Inferior parietal cortex (tissue), 1 donor: Measurements from ENCODE around the gene FRMD8.
"Not testable (repeated sequence)": the region's sequence is repeated elsewhere in the genome, so short reads cannot be mapped to it uniquely, and the experiment has no call there.

Experiments used
- DNase-seq: peaks from one replicate; pipeline ENCODE4 v3.0.0-alpha.2; 2016; ENCODE audit errors: extremely low spot score

Gene FRMD8

DNA sequence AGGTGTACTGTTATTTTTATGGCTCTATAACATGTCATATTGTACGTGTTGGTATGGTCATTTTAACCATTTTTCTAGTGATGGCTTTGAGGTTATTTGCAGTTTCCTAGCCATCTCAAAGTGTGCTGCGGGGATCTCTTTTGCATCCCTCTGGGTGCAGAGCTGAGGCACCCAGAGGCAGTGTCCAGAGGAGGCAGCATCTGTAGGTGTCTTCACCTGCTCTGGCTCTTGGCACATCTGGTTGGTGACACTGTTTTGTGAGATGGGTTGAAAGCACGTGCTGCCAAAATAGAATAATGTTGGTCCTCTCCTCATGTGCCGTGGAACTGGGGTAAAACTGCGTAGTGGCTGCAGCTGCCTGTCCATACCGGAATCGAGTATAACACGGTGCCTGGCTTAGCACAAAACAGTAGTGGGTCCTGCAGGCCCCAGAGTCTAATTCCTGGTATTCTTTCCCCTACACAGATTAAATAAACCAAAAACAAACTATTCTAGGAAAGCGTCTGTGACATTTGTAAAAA lies 49.0 kb downstream of the FRMD8 start:
- no peak for DNase-seq

DNA sequence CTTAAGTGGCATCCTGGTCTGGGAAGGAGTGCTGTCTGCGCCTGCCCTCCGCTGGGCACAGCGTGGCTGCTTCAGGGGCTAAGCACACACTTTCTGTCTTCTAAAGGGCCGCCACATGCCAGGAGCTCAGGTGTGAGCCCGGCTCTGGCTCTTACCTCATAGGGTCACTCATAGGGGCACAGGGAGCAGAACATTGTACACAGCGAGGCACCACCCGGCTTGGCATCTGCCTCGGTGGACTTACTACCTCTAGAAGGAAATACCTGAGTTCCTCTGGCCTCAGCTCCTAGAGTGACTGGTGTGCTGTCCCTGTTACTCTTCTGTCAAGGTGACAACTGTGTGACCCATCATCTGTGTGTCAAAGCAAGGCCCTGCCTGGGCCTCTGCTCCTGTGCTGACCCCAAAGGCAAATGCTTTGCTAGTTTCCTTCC lies 49.6 kb downstream of the FRMD8 start:
- no peak for DNase-seq

DNA sequence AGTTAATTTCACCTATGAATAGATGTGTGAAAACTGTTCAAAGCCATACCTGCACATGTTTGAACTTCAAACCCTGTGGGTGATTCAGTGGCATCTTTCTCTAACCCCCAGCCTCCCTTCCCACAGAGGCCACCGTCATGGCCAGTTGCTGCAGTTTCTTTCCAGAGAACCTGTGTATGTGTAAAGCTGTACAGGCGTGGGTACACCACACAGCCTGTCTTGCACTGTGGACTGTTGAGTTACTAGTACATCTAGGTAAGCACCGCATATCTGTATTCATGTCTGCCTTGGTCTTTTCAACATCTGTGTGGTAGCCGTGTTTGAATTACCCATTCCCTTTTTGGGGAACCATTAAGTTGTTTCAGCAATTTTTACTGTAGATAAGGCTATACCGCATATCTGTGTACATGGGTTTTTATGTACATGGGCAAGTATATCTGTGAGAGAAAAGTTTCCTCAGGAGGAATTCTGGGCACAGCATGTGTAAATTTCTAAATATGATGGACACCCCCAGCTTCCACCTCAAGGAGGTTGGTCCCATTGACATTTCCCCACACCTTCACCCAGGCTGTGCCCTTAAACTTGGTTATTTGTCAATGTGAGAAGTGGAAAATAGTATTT lies 50.1 kb downstream of the FRMD8 start:
- no peak for DNase-seq

DNA sequence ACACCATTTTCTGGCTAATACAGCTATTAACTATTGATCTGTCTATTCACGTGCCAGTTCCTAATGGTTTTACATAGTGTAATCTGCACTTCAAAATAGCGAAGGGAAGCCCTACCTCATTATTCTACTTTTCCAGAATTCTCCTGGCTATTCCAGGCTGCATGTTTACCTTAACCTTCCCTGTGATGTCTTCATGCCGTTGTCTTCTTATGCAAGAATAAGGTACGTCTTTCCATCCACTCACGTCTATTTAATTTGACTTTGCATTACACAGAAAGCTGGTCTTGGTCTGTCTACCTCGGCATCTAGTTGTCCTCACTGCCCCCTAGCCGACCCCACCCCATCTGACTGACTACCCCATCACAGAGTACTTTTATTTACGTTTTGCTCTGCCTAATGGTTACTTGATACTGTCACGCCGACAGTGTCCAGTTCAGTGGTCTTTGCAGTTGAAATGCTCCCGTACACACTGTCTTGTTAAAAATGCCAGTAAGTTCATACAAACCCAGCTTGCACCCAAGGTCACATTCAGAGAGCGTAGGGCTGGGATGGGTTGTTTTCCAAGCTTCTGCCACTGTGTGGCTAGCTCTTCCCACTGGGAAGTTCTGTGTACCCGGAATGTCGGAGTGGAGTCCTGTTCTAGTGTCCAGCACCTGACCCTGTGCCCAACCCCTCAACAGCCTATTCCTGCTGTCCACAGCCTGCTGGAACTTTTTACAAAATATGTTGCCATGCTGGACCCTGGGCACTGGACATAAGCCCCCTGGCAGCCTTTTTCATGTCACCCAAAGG lies 51.2 kb downstream of the FRMD8 start:
- DNase-seq: no peak

DNA sequence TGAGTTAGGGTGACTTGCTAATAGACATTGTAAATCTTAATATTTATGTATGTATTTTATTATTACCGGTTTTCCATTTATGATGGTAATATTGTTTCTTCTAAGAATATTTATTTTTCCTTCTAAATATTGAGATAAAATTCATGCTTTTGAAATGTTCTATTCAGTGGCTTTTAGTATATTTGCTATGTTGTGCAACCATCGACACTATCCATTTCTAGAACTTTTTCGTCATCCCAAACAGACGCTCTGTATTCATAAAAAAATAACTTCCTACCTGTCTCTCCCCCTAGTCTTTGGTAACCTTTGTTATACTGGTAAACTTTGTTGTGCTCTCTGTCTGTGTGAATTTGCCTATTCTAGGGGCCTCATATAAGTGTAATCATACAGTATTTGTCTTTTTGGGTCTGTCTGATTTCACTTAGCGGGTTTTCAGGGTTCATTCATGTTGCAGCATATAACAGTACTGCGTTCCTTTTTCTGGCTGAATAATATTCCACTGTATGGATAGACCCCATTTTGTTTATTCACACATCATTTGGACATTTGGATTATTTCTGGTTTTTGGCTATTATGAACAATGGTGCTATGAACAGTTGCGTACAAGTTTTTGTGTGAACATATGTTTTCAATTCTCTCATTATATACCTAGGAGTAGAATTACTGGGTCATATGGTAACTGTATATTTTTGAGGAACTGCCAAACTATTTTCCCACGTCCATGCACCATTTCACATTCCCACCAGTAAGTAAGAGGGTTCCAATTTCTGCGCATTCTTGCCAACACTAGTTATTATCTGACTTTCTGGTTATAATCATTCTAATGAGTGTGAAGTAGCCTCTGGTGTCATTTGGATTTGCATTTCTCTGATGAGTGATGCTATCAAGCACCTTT lies 52.1 kb downstream of the FRMD8 start:
- no peak for DNase-seq

DNA sequence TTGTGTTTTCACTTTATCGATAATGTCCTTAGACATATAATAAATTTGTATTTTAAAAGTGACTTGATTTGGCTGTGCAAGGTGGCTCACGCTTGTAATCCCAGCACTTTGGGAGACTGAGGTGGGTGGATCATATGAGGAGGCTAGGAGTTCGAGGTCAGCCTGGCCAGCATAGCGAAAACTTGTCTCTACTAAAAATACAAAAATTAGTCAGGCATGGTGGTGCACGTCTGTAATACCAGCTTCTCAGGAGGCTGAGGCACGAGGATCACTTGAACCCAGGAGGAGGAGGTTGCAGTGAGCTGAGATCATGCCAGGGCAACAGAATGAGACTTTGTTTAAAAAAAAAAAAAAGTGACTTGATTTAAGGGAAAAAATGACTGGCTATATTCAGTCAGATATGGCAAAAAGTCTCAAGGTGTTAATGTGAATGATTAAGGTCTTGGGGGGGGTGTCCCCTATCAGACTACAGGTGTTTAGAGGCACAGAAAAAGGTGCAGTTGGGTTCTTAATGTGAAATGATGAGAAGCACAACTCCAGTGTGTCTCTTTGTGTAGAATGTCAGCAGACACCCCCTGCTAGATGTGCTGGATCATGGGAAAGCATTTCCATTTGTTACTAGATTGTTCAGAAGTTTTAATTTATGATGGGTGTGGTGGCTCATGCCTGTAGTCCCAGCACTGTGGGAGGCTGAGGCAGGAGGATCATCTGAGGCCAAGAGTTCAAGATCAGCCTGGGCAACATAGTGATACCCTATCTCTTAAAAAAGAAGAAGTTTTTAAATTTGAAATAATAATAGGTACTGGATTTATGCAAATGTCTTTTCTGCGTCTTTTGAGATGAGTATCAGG lies 53.1 kb downstream of the FRMD8 start:
- no peak for DNase-seq

DNA sequence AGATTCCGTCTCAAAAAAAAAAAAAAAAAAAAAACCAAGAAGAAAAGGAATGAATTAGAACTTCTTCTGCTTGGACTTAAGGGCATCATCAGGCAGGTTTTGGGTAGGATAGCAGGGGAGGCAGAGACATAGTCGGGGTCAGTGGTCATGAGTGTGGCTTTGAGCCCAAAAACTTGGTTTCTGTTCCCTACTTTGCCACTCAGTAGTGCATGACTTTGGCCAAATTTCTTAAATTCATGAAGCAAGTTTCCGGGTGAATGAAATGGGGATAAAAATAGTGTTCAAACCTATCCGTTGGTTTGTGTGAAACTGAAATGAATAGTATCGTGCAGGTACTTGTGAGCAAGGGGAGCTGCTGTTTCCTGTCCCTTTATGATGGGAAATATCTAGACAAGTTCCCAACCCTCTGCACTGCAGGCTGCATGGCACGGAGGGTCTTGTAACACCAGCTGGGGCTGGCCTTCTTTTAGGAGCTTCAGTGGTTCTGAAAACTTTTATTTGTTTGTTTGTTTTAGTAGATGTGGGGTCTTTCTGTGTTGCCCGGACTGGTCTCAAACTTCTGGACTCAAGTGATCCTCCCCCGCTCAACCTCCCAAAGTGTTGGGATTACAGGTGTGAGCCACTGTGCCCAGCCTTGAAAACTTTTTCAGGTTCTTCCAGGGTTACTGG lies 54.5 kb downstream of the FRMD8 start:
- DNase-seq: no peak

DNA sequence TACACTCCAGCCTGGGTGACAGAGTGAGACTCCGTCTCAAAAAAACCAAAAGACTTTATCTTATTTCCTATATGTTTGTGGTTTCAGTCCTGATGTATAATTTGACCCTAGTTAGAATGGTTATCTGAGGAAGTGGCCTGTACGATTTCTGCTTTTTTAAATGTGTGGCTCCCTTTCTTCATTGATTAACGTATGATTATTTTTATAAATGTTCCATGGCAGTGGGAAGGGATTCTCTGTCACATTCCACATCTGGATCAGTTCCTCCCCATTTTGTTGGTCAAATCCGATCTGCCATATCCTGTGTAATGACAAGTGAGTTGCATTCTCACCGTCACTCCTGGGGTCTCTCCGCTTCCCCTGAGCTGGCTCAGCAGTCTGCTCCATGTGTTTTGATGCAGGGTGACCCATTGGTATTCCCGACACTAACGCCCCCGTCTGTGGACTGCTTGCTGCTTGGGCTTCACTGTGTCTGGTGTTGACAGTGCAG lies 56.5 kb downstream of the FRMD8 start:
- no peak for DNase-seq

DNA sequence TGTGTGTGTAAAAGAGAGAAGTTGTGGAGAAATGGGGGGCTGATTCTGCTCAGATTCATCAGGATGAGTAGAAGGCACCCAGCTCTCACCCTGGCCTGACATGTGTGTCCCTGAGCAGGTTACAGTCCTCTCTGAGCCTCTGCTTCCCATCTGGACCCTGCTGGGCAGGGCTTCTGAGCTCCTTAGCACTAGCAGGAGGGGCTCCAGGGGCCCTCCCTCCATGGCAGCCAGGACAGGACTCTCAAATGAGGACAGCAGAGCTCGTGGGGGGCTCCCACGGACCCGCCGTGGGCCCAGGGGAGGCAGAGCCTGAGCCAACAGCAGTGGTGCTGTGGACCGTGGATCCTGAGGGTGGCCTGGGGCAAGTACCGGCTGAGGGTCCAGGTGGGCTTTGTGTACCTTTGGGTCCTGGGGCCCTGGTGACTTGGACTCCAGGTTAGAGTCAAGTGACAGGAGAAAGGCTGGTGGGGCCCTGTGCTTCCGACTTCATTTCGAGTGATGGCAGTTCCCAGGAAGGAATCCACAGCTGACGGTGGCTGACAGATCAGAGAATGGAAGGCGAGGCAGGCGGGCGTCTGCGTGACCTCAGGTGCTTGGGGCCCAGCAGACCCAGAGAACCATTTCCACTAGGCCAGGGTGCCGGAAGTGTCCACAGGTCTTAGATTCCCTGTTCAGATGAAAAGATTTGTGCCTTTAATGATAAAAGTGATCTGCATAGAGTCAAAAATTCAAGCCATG lies 58.0 kb downstream of the FRMD8 start:
- no peak for DNase-seq

DNA sequence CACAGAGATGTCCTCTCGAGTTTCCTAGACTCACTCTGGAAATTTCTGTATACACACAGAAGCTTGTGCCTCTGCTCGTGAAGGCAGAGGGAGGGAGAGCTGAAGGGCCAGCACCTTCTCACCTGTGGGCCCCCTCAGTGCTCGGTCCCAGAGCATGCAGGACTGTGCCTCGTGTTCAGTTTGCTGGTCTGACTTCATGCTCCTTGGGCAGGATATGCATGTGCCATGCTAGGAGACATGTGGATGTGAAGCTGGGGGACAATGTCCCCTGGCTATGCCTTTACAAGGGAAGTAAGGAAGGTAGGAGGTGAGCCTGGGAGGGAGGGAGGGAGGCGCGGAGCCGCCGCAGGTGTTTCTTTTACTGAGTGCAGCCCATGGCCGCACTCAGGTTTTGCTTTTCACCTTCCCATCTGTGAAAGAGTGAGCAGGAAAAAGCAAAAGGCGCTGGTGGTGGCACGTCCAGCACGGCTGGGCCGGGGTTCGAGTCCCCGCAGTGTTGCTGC lies 58.7 kb downstream of the FRMD8 start:
- DNase-seq: no peak

DNA sequence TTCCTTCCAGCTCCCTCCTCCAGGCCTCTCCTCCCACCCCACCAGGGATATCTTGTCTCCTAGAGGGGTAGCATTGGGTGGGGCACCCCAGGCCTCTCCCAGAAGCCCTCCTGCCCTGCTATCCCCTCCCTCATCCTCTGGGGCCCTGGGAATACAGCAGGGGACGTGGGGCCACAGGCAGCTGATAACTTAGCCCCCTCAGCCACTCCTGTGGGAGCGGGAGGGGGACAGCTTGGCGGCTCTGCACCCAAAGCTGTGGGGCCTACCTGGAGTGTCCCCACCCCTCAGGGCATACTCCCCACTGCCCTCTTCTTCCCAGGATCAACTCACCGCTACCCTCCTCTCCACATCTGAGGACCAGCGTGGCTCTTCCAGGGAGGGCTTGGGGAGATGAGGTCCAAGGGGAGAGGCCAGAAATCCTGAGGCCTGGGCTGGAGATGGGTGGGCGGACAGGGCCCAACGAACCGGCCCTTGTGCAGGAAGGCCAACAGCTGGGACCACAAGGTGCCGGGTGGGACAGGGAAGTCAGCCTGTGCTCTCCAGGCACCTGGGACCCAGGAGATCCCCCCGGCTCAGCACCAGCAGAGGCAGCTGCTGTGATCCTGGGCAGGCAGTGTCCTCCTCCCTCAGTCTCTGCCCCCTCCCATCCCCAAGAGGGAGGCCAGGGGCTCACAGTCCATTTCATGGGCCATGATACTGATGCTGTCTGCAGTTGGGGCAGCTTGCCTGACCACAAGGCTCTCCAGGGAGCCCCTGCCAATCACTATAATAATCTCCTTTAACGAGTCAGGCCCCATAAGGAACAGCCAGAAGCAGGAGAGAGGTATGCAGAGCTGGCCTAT lies 59.4 kb downstream of the FRMD8 start:
- DNase-seq: no peak

DNA sequence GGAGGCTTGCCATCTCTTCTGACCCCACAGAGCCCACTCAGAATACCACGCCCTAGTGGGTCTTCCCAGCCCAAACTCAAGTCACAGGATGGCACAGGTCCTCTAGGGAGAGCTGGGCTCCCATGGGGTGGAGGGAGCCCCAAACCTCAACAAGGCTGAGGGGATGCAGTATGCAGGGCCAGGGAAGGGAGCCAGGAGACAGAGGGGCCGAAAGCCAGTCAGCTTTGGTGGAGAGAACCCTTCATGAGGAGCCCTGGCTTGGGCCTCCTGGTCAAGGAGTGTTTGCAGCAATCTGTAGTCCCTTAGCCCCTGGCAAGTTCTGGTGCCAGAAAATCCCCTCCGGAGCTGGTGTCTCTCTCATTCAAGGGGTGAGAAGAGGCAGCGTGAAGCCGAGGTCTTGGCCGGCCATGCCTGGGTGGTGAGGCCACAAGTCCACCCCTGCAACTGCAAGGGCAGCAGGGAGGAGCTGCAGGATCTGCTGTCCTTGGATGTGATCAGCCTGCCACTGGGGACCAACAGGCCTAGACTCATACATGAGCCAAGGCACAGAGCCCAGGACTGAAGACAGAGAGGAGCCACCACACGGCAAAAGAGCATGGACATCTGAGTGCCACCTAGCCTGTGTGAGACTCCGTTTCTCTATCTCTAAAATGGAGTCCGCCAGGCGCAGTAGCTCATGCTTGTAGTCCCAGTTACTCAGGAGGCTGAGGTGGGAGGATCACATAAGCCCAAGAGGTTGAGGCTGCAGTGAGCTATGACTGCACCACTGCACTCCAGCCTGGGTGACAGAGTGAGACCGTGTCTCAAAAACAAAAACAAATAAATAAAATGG lies 60.2 kb downstream of the FRMD8 start:
- DNase-seq: no peak

DNA sequence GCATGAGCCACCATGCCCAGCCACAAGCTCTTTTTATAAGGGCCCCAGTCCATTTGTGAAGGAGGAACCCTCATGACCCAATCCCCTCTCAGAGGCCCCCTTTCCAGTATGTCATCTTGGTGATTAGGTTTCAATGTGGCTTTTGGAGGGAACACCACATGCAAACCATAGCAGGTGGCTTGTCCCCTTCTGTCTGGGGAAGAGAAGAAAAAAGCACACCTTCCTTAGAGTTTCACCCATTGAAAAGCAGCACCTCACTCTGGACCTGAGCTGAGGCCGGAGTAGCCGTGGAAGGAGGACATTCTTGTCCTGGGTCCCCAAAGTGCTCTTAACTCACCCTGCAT lies 61.6 kb downstream of the FRMD8 start:
- no peak for DNase-seq

DNA sequence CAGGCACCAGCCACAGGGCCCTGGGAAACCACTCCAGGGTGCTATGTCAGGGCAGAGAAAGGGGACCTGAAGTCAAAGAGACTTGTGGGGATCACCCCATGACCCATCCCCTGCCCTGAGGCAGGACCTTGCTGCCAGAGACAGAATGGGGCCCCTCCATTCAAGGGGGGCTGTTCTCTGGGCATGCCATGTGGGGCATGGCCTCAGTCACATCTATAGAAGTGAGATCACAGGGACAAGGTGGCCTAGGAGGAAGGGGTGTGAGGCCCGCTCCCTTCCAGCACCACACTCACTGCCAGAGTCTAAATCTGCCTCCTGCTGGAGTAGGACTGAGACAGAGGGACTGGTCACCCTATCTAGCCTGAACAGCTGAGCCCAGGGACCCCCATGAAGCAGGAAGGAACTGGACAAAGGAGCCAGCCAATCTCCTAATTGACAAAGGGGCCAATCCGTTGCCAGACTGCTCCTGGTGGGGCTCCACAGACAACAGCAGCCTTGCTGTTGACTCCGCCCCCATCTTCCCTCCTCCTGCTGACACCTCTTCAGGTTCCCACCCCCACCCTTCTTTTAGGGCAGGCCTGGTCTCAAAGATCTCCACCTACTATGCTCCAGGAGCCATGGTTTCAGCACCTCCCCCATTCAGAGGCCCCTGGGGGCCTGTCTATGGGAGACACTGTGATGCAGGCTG lies 62.1 kb downstream of the FRMD8 start:
- no peak for DNase-seq

DNA sequence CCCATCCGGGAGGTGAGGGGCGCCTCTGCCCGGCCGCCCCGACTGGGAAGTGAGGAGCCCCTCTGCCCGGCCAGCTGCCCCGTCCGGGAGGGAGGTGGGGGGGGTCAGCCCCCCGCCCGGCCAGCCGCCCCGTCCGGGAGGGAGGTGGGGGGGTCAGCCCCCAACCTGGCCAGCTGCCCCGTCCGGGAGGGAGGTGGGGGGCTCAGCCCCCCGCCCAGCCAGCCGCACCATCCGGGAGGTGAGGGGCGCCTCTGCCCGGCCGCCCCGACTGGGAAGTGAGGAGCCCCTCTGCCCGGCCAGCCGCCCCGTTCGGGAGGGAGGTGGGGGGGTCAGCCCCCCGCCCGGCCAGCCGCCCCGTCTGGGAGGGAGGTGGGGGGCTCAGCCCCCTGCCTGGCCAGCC lies 64.9 kb downstream of the FRMD8 start:
- not testable (repeated sequence) for DNase-seq

DNA sequence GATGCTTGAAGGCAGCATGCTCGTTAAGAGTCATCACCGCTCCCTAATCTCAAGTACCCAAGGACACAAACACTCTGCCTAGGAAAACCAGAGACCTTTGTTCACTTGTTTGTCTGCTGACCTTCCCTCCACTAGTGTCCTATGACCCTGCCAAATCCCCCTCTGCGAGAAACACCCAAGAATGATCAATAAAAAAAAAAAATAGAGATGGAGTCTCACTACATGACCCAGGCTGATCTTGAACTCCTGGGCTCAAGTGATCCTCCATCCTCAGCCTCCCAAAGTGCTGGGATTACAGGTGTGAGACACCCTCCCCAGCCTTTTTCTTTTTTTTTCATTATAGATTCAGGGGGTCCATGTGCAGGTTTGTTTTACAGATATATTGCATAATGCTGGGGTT lies 65.8 kb downstream of the FRMD8 start:
- DNase-seq: not testable (repeated sequence)

DNA sequence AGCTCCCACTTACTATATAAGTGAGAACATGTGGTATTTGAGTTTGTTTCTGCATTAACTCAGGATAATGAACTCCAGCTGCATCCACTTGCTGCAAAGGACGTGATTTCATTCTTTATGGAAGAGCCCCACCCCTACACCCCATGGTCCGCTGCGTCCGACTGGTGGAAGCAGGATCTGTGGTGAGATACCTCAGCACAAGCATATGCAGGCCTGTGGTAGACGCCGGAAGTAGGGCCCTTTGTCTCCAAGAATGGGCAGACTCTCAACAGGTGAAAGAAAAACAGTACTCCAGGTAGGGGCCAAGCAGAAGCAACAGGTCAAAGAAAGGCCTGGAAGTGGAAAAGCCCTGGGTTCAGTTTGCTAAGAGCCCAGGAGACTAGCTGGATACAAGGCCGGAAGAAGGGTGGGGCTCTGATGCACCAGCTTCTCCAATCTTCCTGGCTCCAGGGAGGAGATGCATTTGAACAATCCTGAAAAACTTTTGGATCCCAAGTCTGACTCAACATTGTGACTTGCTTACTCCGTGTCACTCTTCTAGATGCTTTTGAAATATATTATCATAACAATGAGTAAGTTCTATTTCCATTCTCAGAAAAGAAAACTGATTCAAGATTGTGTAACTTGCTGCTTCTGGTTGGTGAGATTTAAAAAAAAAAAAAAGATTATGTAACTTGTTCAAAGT lies 66.5 kb downstream of the FRMD8 start:
- no peak for DNase-seq
